GM10248 (cell line): ENCODE data around the gene RASAL1.

Experiments
- CTCF ChIA-PET: fragments of 300-600 bp; sonication (Branson Sonifier 250); formaldehyde crosslinking; extraction: SDS; loops from one replicate; lab custom pipeline; 2021; ENCODE audit warnings: antibody characterized with exemption; lab: Yijun Ruan, JAX
- POLR2A ChIA-PET: fragments of 350-650 bp; sonication (Branson Sonifier 250); formaldehyde crosslinking; extraction: SDS; loops from one replicate; lab custom pipeline; 2020; ENCODE audit warnings: antibody characterized with exemption; lab: Yijun Ruan, JAX
- DNase-seq: peaks from one replicate; pipeline ENCODE4 v3.0.0; 2012; ENCODE audit errors: extremely low spot score
- CTCF ChIP-seq: IDR thresholded peaks from 2 replicates; pipeline ENCODE4 v1.5.1; 2012; ENCODE audit warnings: mild to moderate bottlenecking, low read depth; ENCODE audit errors: extremely low read depth, missing control alignments, control extremely low read depth

Gene RASAL1

GRCh38 chr12:113157218-113157859 lies 21.8 kb upstream of the RASAL1 start:
- no peak for DNase-seq
- TF ChIP-seq CTCF, result no peak
- ChIA-PET POLR2A (no interaction called here), CTCF (interaction anchor here (1.5 to 21.4 kb wide), 2 partner anchors 16 to 27 kb away, joined by 4 to 190 read pairs; no protein-coding TSS in a partner anchor)

GRCh38 chr12:113155646-113156045 lies 20.1 kb upstream of the RASAL1 start:
- no peak for TF ChIP-seq CTCF
- DNase-seq, result no peak
- ChIA-PET POLR2A (no interaction called here), CTCF (interaction anchor here (1.8 to 21.4 kb wide), 3 partner anchors 17 to 93 kb away, joined by 6 to 190 read pairs (median 14); no protein-coding TSS in a partner anchor)

GRCh38 chr12:113155060-113155459 lies 19.5 kb upstream of the RASAL1 start:
- ChIA-PET POLR2A (no interaction called here), CTCF (interaction anchor here (1.8 to 21.4 kb wide), 4 partner anchors 18 to 92 kb away, joined by 6 to 190 read pairs (median 28); partner anchors contain the start of gene RASAL1)
- TF ChIP-seq CTCF, result no peak
- DNase-seq, result no peak

- peak; percentile 61 for DNase-seq
- CTCF ChIA-PET, result interaction anchor here (1.1 to 21.4 kb wide), 14 partner anchors 8 to 124 kb away, joined by 3 to 190 read pairs (median 6); partner anchors contain the start of gene RASAL1
- no peak for TF ChIP-seq CTCF
- POLR2A ChIA-PET, result no interaction called here
These were observed 18.9 kb upstream of the RASAL1 start for GRCh38 chr12:113154351-113154973.

- peak; percentile 56 for TF ChIP-seq CTCF
- POLR2A ChIA-PET, result no interaction called here
- CTCF ChIA-PET, result interaction anchor here (0.8 to 21.4 kb wide), 24 partner anchors 8 to 246 kb away, joined by 3 to 190 read pairs (median 4); partner anchors contain the start of gene RASAL1
- peak; percentile 84 for DNase-seq
These were observed 17.6 kb upstream of the RASAL1 start for GRCh38 chr12:113152835-113153814.
